HG03575 (cell line): ENCODE results near the gene ATP13A5.

ENCODE experiments used
- ATAC-seq: cut with Tn5 transposase; IDR thresholded peaks from one replicate; pipeline ENCODE4 v1.9.1; 2021; ENCODE audit not compliant: unreplicated experiment, insufficient number of reproducible peaks, low FRiP score; ENCODE audit errors: extremely low read depth

Gene ATP13A5

GRCh38 chr3:193225302-193226125 lies 153.0 kb downstream of the ATP13A5 start:
- no peak for ATAC-seq
